ENCODE data around the gene SLC22A5. TPM values are rescaled to one million over a fixed set of nuclear protein-coding genes. Genes with fewer than 3 reads are reported as not detected.
"Not testable (repeated sequence)": the region's sequence is repeated elsewhere in the genome, so short reads cannot be mapped to it uniquely, and the experiment has no call there.

SLC22A5 gene
- total RNA-seq, 1 experiment from 2014 or later: 3.6 TPM

DNA sequence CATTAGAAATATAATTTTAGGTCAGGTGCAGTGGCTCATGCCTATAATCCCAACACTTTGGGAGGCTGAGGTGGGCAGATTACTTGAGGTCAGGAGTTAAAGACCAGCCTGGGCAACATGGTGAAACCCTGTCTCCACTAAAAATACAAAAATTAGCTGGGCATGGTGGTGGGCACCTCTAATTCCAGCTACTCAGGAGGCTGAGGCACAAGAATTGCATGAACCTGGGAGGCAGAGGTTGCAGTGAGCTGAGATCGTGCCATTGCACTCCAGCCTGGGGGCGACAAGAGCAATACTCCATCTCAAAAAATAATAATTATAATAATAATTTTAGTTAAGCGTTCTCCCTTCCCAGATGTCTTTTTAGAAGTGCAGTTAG lies 68.7 kb downstream of the SLC22A5 start:
- H3K36me3 Mint-ChIP-seq; H3K27ac Mint-ChIP-seq; H3K27me3 Mint-ChIP-seq (ENCODE audit: low read depth); H3K4me3 Mint-ChIP-seq; ATAC-seq; POLR2A ChIA-PET; H3K9me3 Mint-ChIP-seq; DNase-seq (ENCODE audit: low spot score): not testable (repeated sequence)
- peaks cover 21% of the 10 kb centered on the region for H3K4me1 Mint-ChIP-seq
- CTCF ChIA-PET: interaction anchor here (1.1 to 1.5 kb wide), 3 partner anchors 12 to 35 kb away, joined by 3 to 5 read pairs (median 4); no protein-coding TSS in a partner anchor

GRCh38 chr5:132438917-132439316 lies 69.4 kb downstream of the SLC22A5 start:
- Mint-ChIP-seq H3K4me3 (no peak overlapping the region), H3K36me3 (no peaks in the 10 kb centered on the region), H3K27me3 (ENCODE audit: low read depth) (no peaks in the 10 kb centered on the region), H3K9me3 (no peaks in the 10 kb centered on the region), H3K4me1 (peaks cover 21% of the 10 kb centered on the region), H3K27ac (no peak overlapping the region)
- DNase-seq (ENCODE audit: low spot score): no peak
- CTCF ChIA-PET: interaction anchor here (0.8 to 1.6 kb wide), 6 partner anchors 12 to 61 kb away, joined by 3 to 5 read pairs (median 4); no protein-coding TSS in a partner anchor
- ATAC-seq: no peak
- TF ChIP-seq ETV6 (CRISPR knock-in tag; IDR thresholded peaks at IDR 0.05) (no peak), SP1 (CRISPR knock-in tag; conservative IDR thresholded peaks at IDR 0.05) (no peak), GTF2I (CRISPR knock-in tag; conservative IDR thresholded peaks at IDR 0.05) (no peak), ZNF423 (CRISPR knock-in tag; IDR thresholded peaks at IDR 0.05) (no peak), PREB (CRISPR knock-in tag; IDR thresholded peaks at IDR 0.05; ENCODE audit: borderline replicate concordance) (no peak)
- POLR2A ChIA-PET: no interaction called here

DNA sequence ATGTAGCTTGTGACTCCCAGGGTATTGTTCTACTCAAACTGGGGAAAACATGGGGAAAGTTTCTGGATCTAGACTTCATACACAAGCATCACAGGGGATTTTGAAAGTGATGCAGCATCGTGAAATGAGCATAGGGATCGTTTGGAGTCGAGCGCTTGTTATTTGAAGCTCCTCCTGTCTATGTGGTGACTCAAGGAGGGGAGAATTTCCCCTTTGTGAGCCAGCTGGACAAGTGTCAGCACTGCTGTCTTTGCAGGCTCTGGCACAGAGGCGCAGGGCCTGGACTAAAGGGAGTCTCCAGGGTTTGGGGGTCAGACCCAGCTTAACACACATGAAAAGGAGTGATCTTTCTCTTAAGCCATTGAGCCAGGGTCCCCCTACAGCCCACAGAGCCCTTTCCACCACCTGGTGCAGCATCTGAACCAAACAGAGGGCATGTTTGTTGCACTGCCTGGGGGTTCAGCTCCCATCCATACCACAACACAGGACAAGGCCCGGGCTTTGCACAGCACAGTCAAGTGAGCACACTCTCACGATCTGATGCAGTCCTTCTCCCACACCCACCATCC lies 70.1 kb downstream of the SLC22A5 start:
- Mint-ChIP-seq H3K27ac (no peak overlapping the region), H3K9me3 (peaks cover 3% of the 10 kb centered on the region), H3K4me1 (peaks cover 22% of the 10 kb centered on the region), H3K27me3 (ENCODE audit: low read depth) (no peaks in the 10 kb centered on the region), H3K4me3 (no peak overlapping the region), H3K36me3 (peaks cover 3% of the 10 kb centered on the region; the same call in 1 of the 2 replicates)
- POLR2A ChIA-PET: no interaction called here
- DNase-seq (ENCODE audit: low spot score) (no peak), ATAC-seq (no peak)
- CTCF ChIA-PET: interaction anchor here (0.8 to 1.6 kb wide), 4 partner anchors 13 to 61 kb away, joined by 3 to 5 read pairs (median 4); no protein-coding TSS in a partner anchor
- TF ChIP-seq RELA (CRISPR knock-in tag; IDR thresholded peaks at IDR 0.05; ENCODE audit: borderline replicate concordance): no peak
- no peak for TF ChIP-seq NFYB (CRISPR knock-in tag; conservative IDR thresholded peaks at IDR 0.05; ENCODE audit: low read depth)
- TF ChIP-seq MXD4 (CRISPR knock-in tag; IDR thresholded peaks at IDR 0.05; ENCODE audit: borderline replicate concordance): no peak
- TF ChIP-seq ZNF317 (CRISPR knock-in tag; IDR thresholded peaks at IDR 0.05; ENCODE audit: borderline replicate concordance, low read depth): no peak
- TF ChIP-seq KAT7 (CRISPR knock-in tag; IDR thresholded peaks at IDR 0.05; ENCODE audit: borderline replicate concordance): no peak
- TF ChIP-seq, protein P1, sequence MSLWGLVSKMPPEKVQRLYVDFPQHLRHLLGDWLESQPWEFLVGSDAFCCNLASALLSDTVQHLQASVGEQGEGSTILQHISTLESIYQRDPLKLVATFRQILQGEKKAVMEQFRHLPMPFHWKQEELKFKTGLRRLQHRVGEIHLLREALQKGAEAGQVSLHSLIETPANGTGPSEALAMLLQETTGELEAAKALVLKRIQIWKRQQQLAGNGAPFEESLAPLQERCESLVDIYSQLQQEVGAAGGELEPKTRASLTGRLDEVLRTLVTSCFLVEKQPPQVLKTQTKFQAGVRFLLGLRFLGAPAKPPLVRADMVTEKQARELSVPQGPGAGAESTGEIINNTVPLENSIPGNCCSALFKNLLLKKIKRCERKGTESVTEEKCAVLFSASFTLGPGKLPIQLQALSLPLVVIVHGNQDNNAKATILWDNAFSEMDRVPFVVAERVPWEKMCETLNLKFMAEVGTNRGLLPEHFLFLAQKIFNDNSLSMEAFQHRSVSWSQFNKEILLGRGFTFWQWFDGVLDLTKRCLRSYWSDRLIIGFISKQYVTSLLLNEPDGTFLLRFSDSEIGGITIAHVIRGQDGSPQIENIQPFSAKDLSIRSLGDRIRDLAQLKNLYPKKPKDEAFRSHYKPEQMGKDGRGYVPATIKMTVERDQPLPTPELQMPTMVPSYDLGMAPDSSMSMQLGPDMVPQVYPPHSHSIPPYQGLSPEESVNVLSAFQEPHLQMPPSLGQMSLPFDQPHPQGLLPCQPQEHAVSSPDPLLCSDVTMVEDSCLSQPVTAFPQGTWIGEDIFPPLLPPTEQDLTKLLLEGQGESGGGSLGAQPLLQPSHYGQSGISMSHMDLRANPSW (CRISPR knock-in tag; conservative IDR thresholded peaks at IDR 0.05; ENCODE audit: low read depth): no peak
- no peak for TF ChIP-seq FOXP1 (CRISPR knock-in tag; IDR thresholded peaks at IDR 0.05; ENCODE audit: borderline replicate concordance)
- no peak for TF ChIP-seq NFE2L1 (CRISPR knock-in tag; IDR thresholded peaks at IDR 0.05)
- TF ChIP-seq AR (CRISPR knock-in tag; IDR thresholded peaks at IDR 0.05): no peak
- TF ChIP-seq E2F1 (CRISPR knock-in tag; IDR thresholded peaks at IDR 0.05): no peak
- TF ChIP-seq, protein P2, sequence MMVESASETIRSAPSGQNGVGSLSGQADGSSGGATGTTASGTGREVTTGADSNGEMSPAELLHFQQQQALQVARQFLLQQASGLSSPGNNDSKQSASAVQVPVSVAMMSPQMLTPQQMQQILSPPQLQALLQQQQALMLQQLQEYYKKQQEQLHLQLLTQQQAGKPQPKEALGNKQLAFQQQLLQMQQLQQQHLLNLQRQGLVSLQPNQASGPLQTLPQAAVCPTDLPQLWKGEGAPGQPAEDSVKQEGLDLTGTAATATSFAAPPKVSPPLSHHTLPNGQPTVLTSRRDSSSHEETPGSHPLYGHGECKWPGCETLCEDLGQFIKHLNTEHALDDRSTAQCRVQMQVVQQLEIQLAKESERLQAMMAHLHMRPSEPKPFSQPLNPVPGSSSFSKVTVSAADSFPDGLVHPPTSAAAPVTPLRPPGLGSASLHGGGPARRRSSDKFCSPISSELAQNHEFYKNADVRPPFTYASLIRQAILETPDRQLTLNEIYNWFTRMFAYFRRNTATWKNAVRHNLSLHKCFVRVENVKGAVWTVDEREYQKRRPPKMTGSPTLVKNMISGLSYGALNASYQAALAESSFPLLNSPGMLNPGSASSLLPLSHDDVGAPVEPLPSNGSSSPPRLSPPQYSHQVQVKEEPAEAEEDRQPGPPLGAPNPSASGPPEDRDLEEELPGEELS (CRISPR knock-in tag; IDR thresholded peaks at IDR 0.05): no peak
- no peak for TF ChIP-seq MAX (CRISPR knock-in tag; IDR thresholded peaks at IDR 0.05)
- no peak for TF ChIP-seq ATF2 (CRISPR knock-in tag; IDR thresholded peaks at IDR 0.05; ENCODE audit: borderline replicate concordance, low read depth)

All from WTC11 (cell line).